Measurements from ENCODE around the gene PLAAT5.

Gene PLAAT5

GRCh38 chr11:63510360-63511047 lies 19.5 kb upstream of the PLAAT5 start (continued):
- TF ChIP-seq TSHZ2 (CRISPR knock-in tag; IDR thresholded peaks at IDR 0.05) (no peak), CSDC2 (CRISPR knock-in tag; IDR thresholded peaks at IDR 0.05) (no peak), ARNTL (CRISPR knock-in tag; IDR thresholded peaks at IDR 0.05; ENCODE audit: borderline replicate concordance, low read depth) (no peak), ZNF565 (CRISPR knock-in tag; conservative IDR thresholded peaks at IDR 0.05; ENCODE audit: low read depth) (no peak), ISL1 (CRISPR knock-in tag; IDR thresholded peaks at IDR 0.05) (no peak), ZC3H10 (CRISPR knock-in tag; IDR thresholded peaks at IDR 0.05) (no peak), ZFP30 (CRISPR knock-in tag; IDR thresholded peaks at IDR 0.05) (no peak)

GRCh38 chr11:63508745-63509144 lies 17.8 kb upstream of the PLAAT5 start:
- TF ChIP-seq GLIS3 (CRISPR knock-in tag; IDR thresholded peaks at IDR 0.05) = no peak
- TF ChIP-seq ARNTL (CRISPR knock-in tag; IDR thresholded peaks at IDR 0.05; ENCODE audit: borderline replicate concordance, low read depth) = no peak
- TF ChIP-seq TSHZ2 (CRISPR knock-in tag; IDR thresholded peaks at IDR 0.05) = no peak
- no peak for TF ChIP-seq ESRRG (CRISPR knock-in tag; IDR thresholded peaks at IDR 0.05)
- TF ChIP-seq PATZ1 (CRISPR knock-in tag; IDR thresholded peaks at IDR 0.05; ENCODE audit: borderline replicate concordance) = no peak
- TF ChIP-seq RARB (CRISPR knock-in tag; IDR thresholded peaks at IDR 0.05) = no peak
- TF ChIP-seq CSRNP3 (CRISPR knock-in tag; IDR thresholded peaks at IDR 0.05) = no peak
- ATAC-seq = no peak

GRCh38 chr11:63508009-63508408 lies 17.0 kb upstream of the PLAAT5 start:
- ATAC-seq = peak; percentile 70
- TF ChIP-seq ZC3H10 (CRISPR knock-in tag; IDR thresholded peaks at IDR 0.05) = no peak
- no peak for TF ChIP-seq TSHZ2 (CRISPR knock-in tag; IDR thresholded peaks at IDR 0.05)
- TF ChIP-seq ISL1 (CRISPR knock-in tag; IDR thresholded peaks at IDR 0.05) = no peak
- TF ChIP-seq BACH2 (CRISPR knock-in tag; IDR thresholded peaks at IDR 0.05; ENCODE audit: borderline replicate concordance) = no peak
- no peak for TF ChIP-seq ESRRG (CRISPR knock-in tag; IDR thresholded peaks at IDR 0.05)
- TF ChIP-seq ZNF565 (CRISPR knock-in tag; conservative IDR thresholded peaks at IDR 0.05; ENCODE audit: low read depth) = no peak
- TF ChIP-seq POU6F1 (CRISPR knock-in tag; IDR thresholded peaks at IDR 0.05; ENCODE audit: borderline replicate concordance, low read depth) = no peak
- TF ChIP-seq TCF4 (CRISPR knock-in tag; IDR thresholded peaks at IDR 0.05; ENCODE audit: borderline replicate concordance) = no peak
- TF ChIP-seq ZNF70 (CRISPR knock-in tag; IDR thresholded peaks at IDR 0.05) = no peak

All from SK-N-SH treated with all-trans-retinoic acid at 6 μM for 48 hours (cell line).